ENCODE measurements around the gene STXBP4.

STXBP4 gene

DNA sequence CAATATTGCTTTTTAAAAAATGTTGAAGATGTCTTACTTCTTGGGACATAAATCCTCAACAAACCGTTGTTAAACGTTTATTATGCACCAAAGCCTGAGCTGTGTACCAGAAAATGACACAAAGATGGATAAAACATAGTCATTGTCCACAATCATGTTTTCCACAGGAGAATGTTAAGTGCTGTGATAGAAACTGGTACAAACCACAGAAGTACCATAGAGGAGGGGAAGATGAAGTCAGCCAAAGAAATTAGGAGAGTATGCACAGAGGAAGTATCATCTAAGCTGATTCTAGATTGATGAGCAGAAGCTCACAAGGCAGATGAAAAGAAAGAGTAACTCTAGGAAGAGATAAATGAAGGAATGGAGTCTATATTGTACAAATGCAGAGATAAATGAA is 153.5 kb downstream of the STXBP4 start:
- DNase-seq (ENCODE audit: low spot score), result no peak

DNA sequence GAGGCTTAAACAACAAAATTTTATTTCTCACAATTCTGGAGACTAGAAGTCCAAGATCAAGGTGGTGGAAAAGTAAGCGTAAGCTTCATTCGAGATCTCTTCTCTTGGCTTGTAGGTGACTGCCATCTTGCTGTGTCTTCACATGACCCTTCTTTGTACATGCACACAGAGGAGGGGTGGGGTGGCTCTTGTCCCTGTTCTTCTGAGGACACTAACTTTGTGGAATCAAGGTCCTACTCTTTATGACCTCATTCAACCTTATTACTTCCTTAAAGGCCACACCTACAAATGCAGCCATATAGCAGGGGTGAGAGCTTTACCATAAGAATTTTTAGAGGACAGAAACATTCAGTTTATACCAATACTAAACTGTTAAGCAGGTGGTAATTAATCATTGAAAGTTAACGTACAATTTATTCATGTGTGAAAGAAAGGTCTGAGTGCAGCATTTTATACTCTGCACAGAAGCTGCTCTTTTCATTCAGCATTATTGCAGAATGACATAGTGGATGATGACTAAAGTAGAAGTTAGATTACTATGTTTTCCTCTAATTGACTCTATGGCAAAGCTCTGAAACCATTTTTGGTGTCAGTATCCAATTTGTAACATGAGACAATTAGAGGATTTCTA is 156.3 kb downstream of the STXBP4 start:
- DNase-seq (ENCODE audit: low spot score), result no peak

GRCh38 chr17:55133583-55133982 is 165.0 kb downstream of the STXBP4 start:
- DNase-seq (ENCODE audit: low spot score), result no peak

GRCh38 chr17:55134486-55135157 is 166.1 kb downstream of the STXBP4 start:
- DNase-seq (ENCODE audit: low spot score), result no peak

DNA sequence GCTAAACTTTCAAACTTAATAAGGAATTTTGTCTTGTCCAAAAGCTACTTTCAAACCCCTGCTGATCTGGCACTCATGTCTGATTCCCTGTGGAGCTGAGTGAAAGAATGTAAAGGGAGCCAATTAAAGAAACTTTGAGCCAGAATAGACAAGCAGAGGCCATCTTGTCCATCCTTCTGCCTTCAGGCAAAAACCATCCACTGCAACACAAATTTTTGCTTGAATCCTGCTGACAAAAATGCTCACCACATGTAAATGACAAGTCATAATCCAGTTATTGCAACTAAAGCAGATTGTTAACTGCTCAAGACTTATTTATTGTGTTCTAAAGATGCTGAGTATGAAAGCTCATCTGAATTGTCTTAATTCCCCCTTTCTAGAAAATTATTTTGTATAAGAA is 172.2 kb downstream of the STXBP4 start:
- DNase-seq (ENCODE audit: low spot score), result no peak

- DNase-seq (ENCODE audit: low spot score), result no peak
Observed at GRCh38 chr17:55144518-55144917, 176.0 kb downstream of the STXBP4 start.

DNA sequence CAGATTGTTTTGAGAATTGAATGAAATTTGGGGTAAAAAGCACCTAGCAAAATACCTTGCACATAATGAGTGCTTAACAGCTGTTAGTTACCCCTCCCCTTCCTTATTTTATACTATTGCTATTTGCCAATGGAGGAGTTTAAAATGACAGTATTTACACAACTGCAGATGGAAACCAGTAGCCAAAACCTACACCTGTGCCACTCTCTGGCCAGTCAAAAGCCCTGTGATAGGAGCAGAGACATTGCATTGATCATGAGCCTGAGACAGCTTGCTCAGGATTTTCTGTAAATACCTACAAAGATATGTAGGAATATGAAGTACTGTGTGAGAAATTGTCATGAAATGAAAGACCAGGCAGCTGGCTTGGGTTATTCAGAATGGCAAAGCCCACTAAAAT is 180.9 kb downstream of the STXBP4 start:
- DNase-seq (ENCODE audit: low spot score), result no peak

DNA sequence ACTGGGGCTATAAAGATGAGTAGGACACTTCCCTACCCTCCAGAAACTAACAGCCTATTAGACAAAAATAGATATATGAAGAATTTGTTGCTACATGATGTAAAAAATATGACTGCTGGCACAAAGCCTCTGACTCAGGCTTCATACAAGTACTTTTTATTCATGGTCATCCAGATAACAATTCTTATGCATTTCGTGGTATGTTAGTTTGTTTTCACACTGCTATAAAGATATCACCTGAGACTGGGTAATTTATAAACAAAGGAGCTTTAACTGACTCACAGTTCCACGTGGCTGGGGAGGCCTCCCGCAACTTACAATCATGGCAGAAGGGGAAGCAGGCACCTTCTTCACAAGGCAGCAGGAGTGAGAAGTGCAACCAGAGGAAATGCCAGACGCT is 183.7 kb downstream of the STXBP4 start:
- no peak for DNase-seq (ENCODE audit: low spot score)

GRCh38 chr17:55154101-55154500 is 185.5 kb downstream of the STXBP4 start:
- DNase-seq (ENCODE audit: low spot score), result no peak

DNA sequence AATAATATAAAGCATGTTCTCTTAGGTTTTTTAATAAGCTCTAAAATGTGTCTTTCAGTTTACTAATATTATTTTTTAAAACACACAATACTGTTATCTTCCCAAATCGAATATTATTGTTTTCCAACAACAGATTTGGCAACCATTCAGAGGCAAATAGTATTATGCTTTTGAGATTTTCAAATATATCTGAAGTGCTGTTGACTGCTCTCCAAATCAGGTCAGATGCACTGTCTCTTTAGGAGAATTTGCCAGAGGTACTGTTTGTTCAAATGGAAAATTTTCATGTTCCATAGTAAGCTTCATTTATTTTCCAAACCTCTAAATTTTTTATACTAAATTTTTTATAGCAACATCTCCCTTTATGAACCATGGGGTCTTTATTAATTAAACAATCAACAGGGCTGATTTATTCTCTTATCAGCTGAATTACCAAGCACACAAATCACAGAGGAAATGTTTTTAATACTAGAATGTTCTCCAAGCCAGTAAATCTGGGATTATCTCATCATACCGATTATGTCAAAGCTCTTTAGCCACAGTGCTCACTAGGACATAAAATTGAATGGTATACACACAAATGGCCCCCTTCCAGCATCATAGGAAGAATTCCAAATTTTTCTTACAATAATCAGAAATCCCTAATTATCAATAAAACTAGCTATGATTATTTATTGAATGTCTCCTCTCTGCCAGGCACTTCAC is 187.4 kb downstream of the STXBP4 start:
- DNase-seq (ENCODE audit: low spot score), result no peak

- DNase-seq (ENCODE audit: low spot score), result no peak
Observed at GRCh38 chr17:55157165-55157564, 188.6 kb downstream of the STXBP4 start.

DNA sequence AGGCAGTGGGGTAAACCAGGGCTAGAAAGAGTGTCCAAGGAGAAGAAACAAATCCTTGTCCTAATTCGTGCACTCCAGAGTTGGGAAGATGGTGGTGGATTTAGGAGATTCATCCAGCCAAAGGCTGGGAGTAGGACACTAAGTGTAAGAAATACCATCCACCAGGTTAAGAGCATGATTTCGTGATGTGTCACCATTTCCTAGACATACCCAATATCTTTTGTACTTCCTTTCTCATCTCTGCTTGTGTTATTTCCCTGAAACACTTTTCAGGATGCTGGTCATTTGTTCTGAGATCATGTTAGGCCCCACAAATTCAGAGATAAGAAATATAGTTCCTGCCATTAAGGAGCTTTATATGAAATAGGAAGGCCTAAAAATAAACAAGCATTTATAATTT is 189.9 kb downstream of the STXBP4 start:
- no peak for DNase-seq (ENCODE audit: low spot score)

GRCh38 chr17:55159251-55159650 is 190.7 kb downstream of the STXBP4 start:
- no peak for DNase-seq (ENCODE audit: low spot score)

GRCh38 chr17:55160501-55160900 is 191.9 kb downstream of the STXBP4 start:
- no peak for DNase-seq (ENCODE audit: low spot score)

- DNase-seq (ENCODE audit: low spot score), result no peak
Observed at GRCh38 chr17:55161935-55162555, 193.5 kb downstream of the STXBP4 start.

GRCh38 chr17:55162556-55162946 is 194.0 kb downstream of the STXBP4 start:
- no peak for DNase-seq (ENCODE audit: low spot score)

GRCh38 chr17:55163408-55163807 is 194.8 kb downstream of the STXBP4 start:
- no peak for DNase-seq (ENCODE audit: low spot score)

- no peak for DNase-seq (ENCODE audit: low spot score)
Observed at GRCh38 chr17:55166506-55166905, 197.9 kb downstream of the STXBP4 start.

DNA sequence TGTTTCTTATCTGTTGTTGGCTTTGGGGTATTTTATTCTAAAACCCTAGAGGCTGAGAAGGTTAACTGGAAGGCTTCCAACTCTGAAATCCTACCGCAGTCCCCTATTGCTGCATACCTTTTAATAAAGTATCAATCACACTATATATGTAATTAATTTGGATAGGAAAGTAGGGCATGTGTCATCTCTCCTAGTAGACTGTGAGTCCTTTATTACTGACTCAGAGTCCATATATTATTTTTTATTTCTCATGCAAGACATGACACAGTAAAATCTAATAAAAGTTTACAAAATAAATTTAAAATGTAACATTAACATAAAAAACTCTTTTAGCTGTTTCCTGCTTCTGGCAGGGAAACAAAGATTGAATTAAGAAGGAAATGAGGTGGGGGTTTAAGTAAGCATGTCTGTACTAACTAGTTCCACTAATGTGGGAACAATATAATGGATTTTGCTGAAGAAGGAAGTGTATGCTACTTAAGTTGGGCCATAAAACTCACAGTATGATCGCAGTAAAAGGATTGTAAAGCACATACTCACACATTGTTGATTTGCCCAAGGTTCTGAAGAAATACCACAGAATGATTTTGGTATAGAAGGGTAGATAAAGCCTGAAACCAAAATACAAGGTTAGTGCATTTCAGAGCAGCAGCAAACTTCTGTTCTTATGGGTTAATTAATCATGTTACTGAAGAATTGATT is 198.6 kb downstream of the STXBP4 start:
- no peak for DNase-seq (ENCODE audit: low spot score)

GRCh38 chr17:55168958-55169687 is 200.6 kb downstream of the STXBP4 start:
- DNase-seq (ENCODE audit: low spot score), result no peak

DNA sequence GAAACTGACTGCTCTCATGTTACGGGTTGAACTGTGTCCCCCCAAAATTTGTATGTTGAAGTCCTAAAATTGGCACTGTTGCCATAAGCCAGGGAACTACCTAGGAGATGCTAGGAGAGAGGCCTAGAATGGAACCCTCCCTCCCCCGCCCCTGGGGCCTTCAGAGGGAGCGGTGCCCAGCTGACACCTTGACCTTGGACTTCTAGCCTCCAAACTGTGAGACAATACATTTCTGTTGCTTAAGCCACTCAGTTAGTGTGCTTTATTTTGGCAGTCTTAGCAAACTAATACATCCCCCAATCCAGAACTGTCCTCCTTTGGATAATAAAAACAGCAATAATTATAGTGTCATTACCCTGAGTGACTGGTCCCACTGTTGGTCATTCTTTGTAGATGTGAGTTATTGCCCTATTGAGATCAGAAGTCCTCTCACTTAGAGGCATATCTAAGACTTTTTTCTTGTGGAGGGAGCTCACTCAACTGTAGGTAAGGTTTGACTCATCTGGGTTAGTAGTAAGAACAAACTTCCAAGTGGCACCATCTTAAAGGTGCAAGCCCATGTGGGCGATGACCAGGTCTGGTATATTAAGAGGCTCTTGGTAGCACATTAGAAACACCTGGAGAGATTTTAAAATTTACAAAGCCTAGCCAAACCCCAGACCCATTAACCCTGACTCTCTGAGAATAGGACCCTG is 203.2 kb downstream of the STXBP4 start:
- no peak for DNase-seq (ENCODE audit: low spot score)

Data from CD4-positive, alpha-beta T cell treated with Interleukin-15 for 4 hours (primary cell).